ENCODE results near the gene SEMA4D.

- TF ChIP-seq CTCF (IDR thresholded peaks at IDR 0.05; ENCODE audit: poor library complexity) (no peak), EZH2phosphoT487 (IDR thresholded peaks at IDR 0.05; ENCODE audit: low read depth, severe bottlenecking, unreplicated experiment) (no peak), EZH2 (IDR thresholded peaks at IDR 0.05; ENCODE audit: borderline replicate concordance) (no peak)
Measured at GRCh38 chr9:89313842-89314241, 184.1 kb downstream of the SEMA4D start.
